MM.1S (cell line): ENCODE data around the gene ETV6.

Experiments used
- DNase-seq: peaks from one replicate; pipeline ENCODE4 v3.0.0-alpha.2; 2015
- H2AFZ ChIP-seq: fragments of 300-600 bp; sonication (generic); 2 replicates; pipeline ENCODE4 v1.6.0; 2016; ENCODE audit warnings: antibody characterized with exemption, low read length
- H3F3A ChIP-seq: fragments of 300-600 bp; sonication (generic); 2 replicates; pipeline ENCODE4 v1.6.1; 2016; ENCODE audit warnings: mild to moderate bottlenecking, antibody characterized with exemption, low read length, moderate library complexity, mixed read lengths; ENCODE audit not compliant: insufficient read depth
- H3K27ac ChIP-seq: fragments of 300-600 bp; sonication (generic); 2 replicates; pipeline ENCODE4 v1.5.1; 2016; ENCODE audit warnings: mild to moderate bottlenecking, low read length
- H3K27me3 ChIP-seq: fragments of 300-600 bp; sonication (generic); replicated peaks from 2 replicates; pipeline ENCODE4 v1.6.0; 2016; ENCODE audit warnings: low read length; ENCODE audit not compliant: insufficient read depth
- H3K36me3 ChIP-seq: fragments of 300-600 bp; sonication (generic); replicated peaks from 2 replicates; pipeline ENCODE4 v1.6.1; 2016; ENCODE audit warnings: mild to moderate bottlenecking, low read length, mixed read lengths; ENCODE audit not compliant: insufficient read depth
- H3K4me1 ChIP-seq: fragments of 300-600 bp; sonication (generic); 2 replicates; pipeline ENCODE4 v1.6.1; 2016; ENCODE audit warnings: low read length, mixed read lengths
- H3K4me2 ChIP-seq: fragments of 300-600 bp; sonication (generic); 2 replicates; pipeline ENCODE4 v1.6.0; 2016; ENCODE audit warnings: low read depth, low read length
- H3K4me3 ChIP-seq: fragments of 300-600 bp; sonication (generic); 2 replicates; pipeline ENCODE4 v1.5.1; 2016; ENCODE audit warnings: low read length, mixed read lengths
- H3K79me2 ChIP-seq: fragments of 300-600 bp; sonication (generic); 2 replicates; pipeline ENCODE4 v1.6.1; 2016; ENCODE audit warnings: mixed run types, low read length, mixed read lengths
- H3K9ac ChIP-seq: fragments of 300-600 bp; sonication (generic); 2 replicates; pipeline ENCODE4 v1.6.1; 2016; ENCODE audit warnings: low read length, mixed read lengths
- H3K9me2 ChIP-seq: fragments of 300-600 bp; sonication (generic); replicated peaks from 2 replicates; pipeline ENCODE4 v1.6.1; 2016; ENCODE audit warnings: mild to moderate bottlenecking, low read length, mixed read lengths; ENCODE audit not compliant: insufficient read depth
- H3K9me3 ChIP-seq: fragments of 300-600 bp; sonication (generic); replicated peaks from 2 replicates; pipeline ENCODE4 v1.6.1; 2016; ENCODE audit warnings: mild to moderate bottlenecking, low read length, mixed read lengths; ENCODE audit not compliant: insufficient read depth
- H4K20me1 ChIP-seq: fragments of 300-600 bp; sonication (generic); 2 replicates; pipeline ENCODE4 v1.6.1; 2016; ENCODE audit warnings: mild to moderate bottlenecking, low read length, moderate library complexity, mixed read lengths; ENCODE audit not compliant: insufficient read depth
- CTCF ChIP-seq: fragments of 300-600 bp; sonication (generic); IDR thresholded peaks from 2 replicates; pipeline ENCODE4 v1.5.1; 2016; ENCODE audit warnings: antibody characterized with exemption, low read length, mixed read lengths
- EZH2 ChIP-seq: fragments of 300-600 bp; sonication (generic); optimal IDR thresholded peaks from 2 replicates; pipeline ENCODE3; 2017; ENCODE audit warnings: low read depth, mild to moderate bottlenecking, antibody characterized with exemption, low read length, mixed read lengths
- EZH2phosphoT487 ChIP-seq: fragments of 300-600 bp; sonication (generic); IDR thresholded peaks from 2 replicates; pipeline ENCODE4 v1.6.1; 2018; ENCODE audit warnings: antibody characterized with exemption, low read length

ETV6 gene

GRCh38 chr12:11839091-11839641 is 189.7 kb downstream of the ETV6 start:
- H3K4me2 ChIP-seq, result no peak overlapping the region
- no peak for DNase-seq

GRCh38 chr12:11840366-11840765 is 190.9 kb downstream of the ETV6 start:
- H3K36me3 ChIP-seq, result no peaks in the 10 kb centered on the region
- no peak for DNase-seq
- no peak overlapping the region for H2AFZ ChIP-seq
- no peak overlapping the region for H3K27ac ChIP-seq
- no peak overlapping the region for H3K4me2 ChIP-seq
- no peaks in the 10 kb centered on the region for H3K9me3 ChIP-seq
- H3K9ac ChIP-seq, result no peak overlapping the region
- no peak overlapping the region for H3K4me3 ChIP-seq
- TF ChIP-seq EZH2phosphoT487, result no peak
- TF ChIP-seq EZH2, result no peak
- H4K20me1 ChIP-seq, result no peaks in the 10 kb centered on the region
- no peaks in the 10 kb centered on the region for H3K79me2 ChIP-seq
- H3K27me3 ChIP-seq, result no peaks in the 10 kb centered on the region
- H3K9me2 ChIP-seq, result no peaks in the 10 kb centered on the region
- H3K4me1 ChIP-seq, result peaks cover 17% of the 10 kb centered on the region
- peaks cover 17% of the 10 kb centered on the region for H3F3A ChIP-seq

More at GRCh38 chr12:11839091-11839641, 189.7 kb downstream of the ETV6 start:
- Histone ChIP-seq H4K20me1 (no peaks in the 10 kb centered on the region), H3K27me3 (no peaks in the 10 kb centered on the region), H3K27ac (no peak overlapping the region), H3K9me2 (no peaks in the 10 kb centered on the region), H3K36me3 (no peaks in the 10 kb centered on the region), H3K79me2 (no peaks in the 10 kb centered on the region), H3F3A (peaks cover 25% of the 10 kb centered on the region), H3K9me3 (no peaks in the 10 kb centered on the region), H3K4me3 (no peak overlapping the region), H3K4me1 (peaks cover 29% of the 10 kb centered on the region), H3K9ac (no peak overlapping the region), H2AFZ (no peak overlapping the region)
- TF ChIP-seq CTCF (no peak), EZH2 (no peak), EZH2phosphoT487 (no peak)

GRCh38 chr12:11846488-11846887 is 197.0 kb downstream of the ETV6 start:
- H2AFZ ChIP-seq, result no peak overlapping the region
- no peak overlapping the region for H3K27ac ChIP-seq
- H3K9ac ChIP-seq, result no peak overlapping the region
- H3K4me2 ChIP-seq, result no peak overlapping the region
- no peaks in the 10 kb centered on the region for H3K9me3 ChIP-seq
- H3K4me3 ChIP-seq, result no peak overlapping the region
- TF ChIP-seq EZH2phosphoT487 (no peak), CTCF (no peak), EZH2 (no peak)
- no peak for DNase-seq
- H3K79me2 ChIP-seq, result no peaks in the 10 kb centered on the region
- H3K36me3 ChIP-seq, result no peaks in the 10 kb centered on the region
- no peaks in the 10 kb centered on the region for H3K27me3 ChIP-seq
- no peaks in the 10 kb centered on the region for H4K20me1 ChIP-seq
- no peaks in the 10 kb centered on the region for H3F3A ChIP-seq
- no peaks in the 10 kb centered on the region for H3K9me2 ChIP-seq
- H3K4me1 ChIP-seq, result no peaks in the 10 kb centered on the region

GRCh38 chr12:11847539-11847938 is 198.1 kb downstream of the ETV6 start:
- H3K4me3 ChIP-seq, result no peak overlapping the region
- no peak overlapping the region for H3K4me2 ChIP-seq
- no peak overlapping the region for H3K9ac ChIP-seq
- no peaks in the 10 kb centered on the region for H4K20me1 ChIP-seq
- no peaks in the 10 kb centered on the region for H3K9me3 ChIP-seq
- no peaks in the 10 kb centered on the region for H3K4me1 ChIP-seq
- no peaks in the 10 kb centered on the region for H3K79me2 ChIP-seq
- no peaks in the 10 kb centered on the region for H3K9me2 ChIP-seq
- H3F3A ChIP-seq, result no peaks in the 10 kb centered on the region
- DNase-seq, result no peak
- no peak overlapping the region for H3K27ac ChIP-seq
- H2AFZ ChIP-seq, result no peak overlapping the region
- H3K36me3 ChIP-seq, result no peaks in the 10 kb centered on the region
- no peak for TF ChIP-seq CTCF
- TF ChIP-seq EZH2, result no peak
- no peak for TF ChIP-seq EZH2phosphoT487
- H3K27me3 ChIP-seq, result no peaks in the 10 kb centered on the region
